Measurements from ENCODE around the gene PPP6R1.

PPP6R1 gene

GRCh38 chr19:55188625-55189024, 70.2 kb downstream of the PPP6R1 start:
- no peak for DNase-seq

- DNase-seq: no peak
Measured at GRCh38 chr19:55186080-55186479, 72.7 kb downstream of the PPP6R1 start.

DNA sequence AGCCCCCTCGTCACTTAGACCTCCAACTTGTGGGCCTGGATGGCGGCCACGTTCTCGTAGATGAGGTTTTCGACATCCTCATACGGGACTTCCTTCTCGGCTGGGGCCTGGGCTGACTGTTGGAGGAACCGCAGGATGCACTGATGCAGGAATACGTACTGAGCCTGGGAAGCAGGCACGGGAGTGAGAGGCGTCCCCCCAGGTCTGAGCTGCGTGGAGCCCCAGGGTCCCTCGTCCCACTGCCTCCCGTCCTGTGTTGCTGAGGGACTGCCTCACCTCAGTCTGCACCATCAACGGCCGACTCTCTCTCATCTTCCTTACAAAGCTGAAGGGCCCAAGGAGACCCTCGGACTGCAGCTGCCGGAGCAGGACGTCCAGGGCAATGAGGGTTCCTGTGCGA, 77.1 kb downstream of the PPP6R1 start:
- DNase-seq: no peak

Measured in hypothalamus (tissue), 51 donors.